ENCODE measurements around the gene GRM5.

Gene GRM5

GRCh38 chr11:88799771-88800500, 265.8 kb downstream of the GRM5 start:
- DNase-seq (ENCODE audit: low read depth) = no peak
- H3K4me3 ChIP-seq (ENCODE audit: low read depth, low read length) = no peak overlapping the region
- no peak for TF ChIP-seq CTCF (IDR thresholded peaks at IDR 0.05; ENCODE audit: low read depth, low read length, missing control alignments)

DNA sequence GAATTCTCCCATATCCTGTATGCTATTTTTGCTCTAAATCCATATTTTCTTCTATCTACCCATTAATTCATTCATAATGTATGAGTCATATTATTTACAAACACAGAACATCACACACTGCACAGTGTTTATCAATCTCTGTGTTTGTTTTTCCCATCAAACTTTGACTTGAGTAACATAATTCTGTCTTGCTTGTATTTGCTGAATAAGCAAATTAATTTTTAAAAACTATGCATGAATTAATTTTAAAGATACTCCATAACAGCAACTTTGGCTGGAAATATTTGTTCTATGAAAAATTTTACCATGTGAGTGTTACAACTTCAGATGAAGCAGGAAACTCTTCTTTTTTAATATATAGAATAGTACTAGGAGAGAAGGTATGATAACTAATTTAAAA, 275.6 kb downstream of the GRM5 start:
- no peak for TF ChIP-seq CTCF (IDR thresholded peaks at IDR 0.05; ENCODE audit: low read depth, low read length, missing control alignments)
- H3K4me3 ChIP-seq (ENCODE audit: low read depth, low read length) = no peak overlapping the region
- DNase-seq (ENCODE audit: low read depth) = no peak

GRCh38 chr11:88779577-88779976, 286.2 kb downstream of the GRM5 start:
- no peak overlapping the region for H3K4me3 ChIP-seq (ENCODE audit: low read depth, low read length)
- no peak for DNase-seq (ENCODE audit: low read depth)
- no peak for TF ChIP-seq CTCF (IDR thresholded peaks at IDR 0.05; ENCODE audit: low read depth, low read length, missing control alignments)

DNA sequence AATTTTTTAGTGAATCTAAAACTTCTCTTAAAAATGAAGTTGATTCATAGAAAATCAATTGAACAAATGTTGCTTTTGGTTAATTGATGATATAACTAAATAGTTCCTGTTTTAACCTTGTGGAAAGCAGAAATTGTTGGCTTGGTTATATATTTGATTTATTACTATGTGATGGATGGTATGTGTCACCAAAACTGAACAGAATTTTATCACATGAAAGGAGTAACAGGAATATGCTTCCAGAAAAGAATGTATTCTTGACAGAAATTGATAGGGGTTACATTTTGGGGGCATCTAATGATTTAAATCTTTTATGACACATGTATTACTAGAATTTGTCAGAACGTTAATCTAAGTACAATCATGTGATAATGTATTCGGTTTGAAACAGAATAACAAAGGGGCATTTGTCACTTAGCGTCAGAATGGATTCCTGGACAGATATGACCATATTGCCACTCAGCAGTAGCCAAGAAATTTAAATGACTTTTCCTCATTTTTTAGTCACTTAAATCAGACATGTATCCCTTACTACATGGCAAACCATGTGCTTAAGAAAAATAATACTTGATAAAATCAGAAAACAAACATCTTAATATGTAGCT, 295.2 kb downstream of the GRM5 start:
- no peak for TF ChIP-seq CTCF (IDR thresholded peaks at IDR 0.05; ENCODE audit: low read depth, low read length, missing control alignments)
- H3K4me3 ChIP-seq (ENCODE audit: low read depth, low read length) = no peak overlapping the region
- DNase-seq (ENCODE audit: low read depth) = no peak

GRCh38 chr11:88744140-88744539, 321.6 kb downstream of the GRM5 start:
- H3K4me3 ChIP-seq (ENCODE audit: low read depth, low read length) = no peak overlapping the region
- no peak for TF ChIP-seq CTCF (IDR thresholded peaks at IDR 0.05; ENCODE audit: low read depth, low read length, missing control alignments)
- DNase-seq (ENCODE audit: low read depth) = no peak

- H3K4me3 ChIP-seq (ENCODE audit: low read depth, low read length) = no peak overlapping the region
- no peak for DNase-seq (ENCODE audit: low read depth)
- no peak for TF ChIP-seq CTCF (IDR thresholded peaks at IDR 0.05; ENCODE audit: low read depth, low read length, missing control alignments)
Observed at GRCh38 chr11:88739524-88739923, 326.3 kb downstream of the GRM5 start.

- TF ChIP-seq CTCF (IDR thresholded peaks at IDR 0.05; ENCODE audit: low read depth, low read length, missing control alignments) = no peak
- no peak overlapping the region for H3K4me3 ChIP-seq (ENCODE audit: low read depth, low read length)
- DNase-seq (ENCODE audit: low read depth) = no peak
Observed at GRCh38 chr11:88709567-88709966, 356.2 kb downstream of the GRM5 start.

Data from GM12864 (cell line).